A549 (cell line): ENCODE measurements around the gene TBC1D22A. TPM values are rescaled to one million over a fixed set of nuclear protein-coding genes. Genes with fewer than 3 reads are reported as not detected.

ENCODE experiments used
- ATAC-seq, 2 experiments: fragments of 200-7000 bp in 1 of 2; fragments of >200 bp in 1 of 2; cut with Nextera tagmentation in 1 of 2; cut with Tn5 transposase in 1 of 2; 3 replicates each; pipeline versions ENCODE4 v1.8.0 to v1.9.1; 2018 to 2020; ENCODE audit warnings: mild to moderate bottlenecking in 1 of 2, moderate library complexity in 1 of 2
- CTCF ChIA-PET: fragments of 300-600 bp; sonication (Branson Sonifier 250); formaldehyde crosslinking; extraction: SDS; loops from one replicate; lab custom pipeline; 2021; ENCODE audit warnings: antibody characterized with exemption, inconsistent platforms; lab: Yijun Ruan, JAX
- POLR2A ChIA-PET: fragments of 350-600 bp; formaldehyde crosslinking; extraction: SDS; loops from one replicate; lab custom pipeline; 2021; ENCODE audit warnings: antibody characterized with exemption, inconsistent platforms; lab: Yijun Ruan, JAX
- DNase-seq, 2 experiments: peaks; one replicate each; pipeline versions ENCODE4 v3.0.0 to v3.0.0-alpha.2; 2011 to 2016; ENCODE audit warnings: low read depth in 1 of 2, low spot score in 1 of 2
- FAIRE-seq: peaks from 2 replicates; lab custom pipeline; 2011; peaks lifted over from hg19 to GRCh38; lab: Jason Lieb, UNC
- H3K27ac ChIP-seq, 2 experiments: fragments of >200 bp; sonication (Bioruptor Twin); formaldehyde crosslinking; 3 replicates each; pipeline ENCODE4 v1.5.1; 2016 to 2017
- H3K4me1 ChIP-seq: fragments of >200 bp; sonication (Bioruptor Twin); formaldehyde crosslinking; 3 replicates; pipeline ENCODE4 v1.6.1; 2016
- H3K4me2 ChIP-seq: fragments of >200 bp; sonication (Bioruptor Twin); formaldehyde crosslinking; 3 replicates; pipeline ENCODE4 v1.6.1; 2016
- H3K4me3 ChIP-seq: fragments of >200 bp; sonication (Bioruptor Twin); formaldehyde crosslinking; 3 replicates; pipeline ENCODE4 v1.5.1; 2016
- H3K9me3 ChIP-seq: fragments of >200 bp; sonication (Bioruptor Twin); formaldehyde crosslinking; 3 replicates; pipeline ENCODE4 v1.6.1; 2016
- CEBPB ChIP-seq, 2 experiments: fragments of >200 bp in 1 of 2; sonication (Bioruptor Twin) in 1 of 2; formaldehyde crosslinking in 1 of 2; IDR thresholded peaks; 2 replicates each; pipeline ENCODE4 v1.6.1; 2012 to 2016
- EHF ChIP-seq: fragments of 250-450 bp; sonication (Bioruptor Pico); IDR thresholded peaks from 2 replicates; pipeline ENCODE4 v1.5.0; 2020; ENCODE audit warnings: mild to moderate bottlenecking
- FOSL2 ChIP-seq, 2 experiments: fragments of 450-650 bp in 1 of 2; fragments of >200 bp in 1 of 2; sonication (Bioruptor Twin) in 1 of 2; formaldehyde crosslinking; IDR thresholded peaks; 2 replicates each; pipeline versions ENCODE4 v1.5.0 to v1.6.1; 2016 to 2020; ENCODE audit warnings: mild to moderate bottlenecking in 1 of 2, moderate library complexity in 1 of 2
- HDAC2 ChIP-seq: fragments of 200-600 bp; sonication (generic); IDR thresholded peaks from 2 replicates; pipeline ENCODE4 v1.6.1; 2016
- JUNB ChIP-seq: fragments of >200 bp; sonication (Bioruptor Twin); formaldehyde crosslinking; IDR thresholded peaks from 2 replicates; pipeline ENCODE4 v1.6.1; 2016
- MAZ ChIP-seq: fragments of 150-350 bp; IDR thresholded peaks from 2 replicates; pipeline ENCODE4 v1.6.1; 2014; ENCODE audit warnings: antibody characterized with exemption, low read depth, low read length, borderline replicate concordance
- PHF8 ChIP-seq: fragments of 200-600 bp; sonication (generic); IDR thresholded peaks from 2 replicates; pipeline ENCODE4 v1.6.1; 2016; ENCODE audit warnings: low read depth, mild to moderate bottlenecking, antibody characterized with exemption, moderate library complexity, borderline replicate concordance
- POLR2A ChIP-seq: IDR thresholded peaks from 2 replicates; pipeline ENCODE4 v1.6.1; 2012; ENCODE audit warnings: mild to moderate bottlenecking, low read length
- SMC3 ChIP-seq: fragments of >200 bp; sonication (Bioruptor Twin); formaldehyde crosslinking; IDR thresholded peaks from 3 replicates; pipeline ENCODE4 v1.6.1; 2018; ENCODE audit warnings: inconsistent platforms
- TFCP2L1 ChIP-seq: fragments of 250-450 bp; sonication (Bioruptor Pico); IDR thresholded peaks from 2 replicates; pipeline ENCODE4 v1.5.0; 2021; ENCODE audit warnings: mild to moderate bottlenecking
- ZC3H11A ChIP-seq: fragments of 450-650 bp; IDR thresholded peaks from 2 replicates; pipeline ENCODE4 v1.6.1; 2014; ENCODE audit warnings: antibody characterized with exemption, mild to moderate bottlenecking
- WGBS: methylation state at CpG from one replicate; pipeline ENCODE4 v1.1.6; 2017; ENCODE audit errors: missing lambda C conversion rate; 5-methylcytosine and 5-hydroxymethylcytosine counted together
- polyA plus RNA-seq, 4 experiments: library from polyadenylated mRNA; depleted of rRNA in 3 of 4; stranded (reverse); fragments of >200 nt; fragmentation: RNase III in 1 of 4; extraction: RNeasy Plus Mini Kit Qiagen cat#74134 plus additional on column Dnase treatment in 1 of 4; gene quantifications; 2 replicates in 3 of 4; 3 replicates in 1 of 4; pipeline ENCODE4 v1.2.3, GENCODE V29; 2011 to 2017
- TF ChIP-seq, protein P1 (sequence below): fragments of 250-450 bp; sonication (Bioruptor Pico); IDR thresholded peaks from 2 replicates; pipeline ENCODE4 v1.5.0; 2021; ENCODE audit warnings: mild to moderate bottlenecking, moderate library complexity, borderline replicate concordance
- TF ChIP-seq, protein P2 (sequence below): IDR thresholded peaks from 2 replicates; pipeline ENCODE4 v1.6.1; 2012

The TBC1D22A gene
- polyA plus RNA-seq, 2 of the 4 experiments (the other 2 are of a cell fraction) = 8.9 to 10.8 TPM

DNA sequence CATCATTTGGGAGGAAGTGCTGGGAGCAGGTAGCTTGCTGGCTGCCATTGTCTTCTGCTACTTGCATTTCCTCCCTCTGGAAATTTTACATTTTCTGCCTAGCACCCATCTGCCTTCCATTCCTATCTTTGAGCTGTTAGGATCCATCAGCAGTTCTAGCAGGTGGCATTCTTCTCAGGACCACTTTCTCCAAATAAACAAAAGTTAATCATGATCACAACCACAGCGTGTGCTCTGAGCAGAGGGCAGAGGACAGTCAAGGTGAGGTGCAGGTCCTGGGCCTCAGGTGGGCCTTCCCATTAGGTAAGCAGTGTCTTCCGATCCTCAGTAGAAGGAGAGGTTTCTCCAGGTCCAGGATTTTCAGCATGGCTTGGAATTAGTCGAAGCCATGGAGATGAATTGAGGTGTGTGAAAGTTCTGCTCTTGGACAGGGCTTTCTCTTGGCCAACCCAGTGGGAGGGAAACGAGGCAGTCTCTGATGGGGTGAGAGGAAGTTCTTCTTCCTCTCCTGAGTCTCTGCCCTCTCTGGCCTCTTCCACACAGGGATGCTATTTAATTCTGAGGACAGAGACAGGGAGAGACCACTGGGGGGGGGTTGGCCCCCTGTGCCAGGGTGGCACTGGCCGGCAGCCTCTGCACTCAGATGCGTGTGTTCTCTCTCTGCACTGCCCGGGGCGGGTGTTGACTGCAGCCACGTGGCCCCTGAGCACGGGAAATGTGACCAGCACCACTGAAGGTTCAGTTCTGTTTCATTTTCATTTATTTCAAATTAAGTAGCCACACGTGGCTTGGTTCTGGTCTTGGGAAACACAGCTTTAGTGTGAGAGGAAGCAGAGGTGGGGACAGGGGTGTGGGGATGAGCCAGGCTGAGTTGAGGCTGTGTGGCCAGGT lies 170.8 kb downstream of the TBC1D22A start (continued):
- TF ChIP-seq, protein P1, sequence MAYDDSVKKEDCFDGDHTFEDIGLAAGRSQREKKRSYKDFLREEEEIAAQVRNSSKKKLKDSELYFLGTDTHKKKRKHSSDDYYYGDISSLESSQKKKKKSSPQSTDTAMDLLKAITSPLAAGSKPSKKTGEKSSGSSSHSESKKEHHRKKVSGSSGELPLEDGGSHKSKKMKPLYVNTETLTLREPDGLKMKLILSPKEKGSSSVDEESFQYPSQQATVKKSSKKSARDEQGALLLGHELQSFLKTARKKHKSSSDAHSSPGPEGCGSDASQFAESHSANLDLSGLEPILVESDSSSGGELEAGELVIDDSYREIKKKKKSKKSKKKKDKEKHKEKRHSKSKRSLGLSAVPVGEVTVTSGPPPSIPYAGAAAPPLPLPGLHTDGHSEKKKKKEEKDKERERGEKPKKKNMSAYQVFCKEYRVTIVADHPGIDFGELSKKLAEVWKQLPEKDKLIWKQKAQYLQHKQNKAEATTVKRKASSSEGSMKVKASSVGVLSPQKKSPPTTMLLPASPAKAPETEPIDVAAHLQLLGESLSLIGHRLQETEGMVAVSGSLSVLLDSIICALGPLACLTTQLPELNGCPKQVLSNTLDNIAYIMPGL = no peak

DNA sequence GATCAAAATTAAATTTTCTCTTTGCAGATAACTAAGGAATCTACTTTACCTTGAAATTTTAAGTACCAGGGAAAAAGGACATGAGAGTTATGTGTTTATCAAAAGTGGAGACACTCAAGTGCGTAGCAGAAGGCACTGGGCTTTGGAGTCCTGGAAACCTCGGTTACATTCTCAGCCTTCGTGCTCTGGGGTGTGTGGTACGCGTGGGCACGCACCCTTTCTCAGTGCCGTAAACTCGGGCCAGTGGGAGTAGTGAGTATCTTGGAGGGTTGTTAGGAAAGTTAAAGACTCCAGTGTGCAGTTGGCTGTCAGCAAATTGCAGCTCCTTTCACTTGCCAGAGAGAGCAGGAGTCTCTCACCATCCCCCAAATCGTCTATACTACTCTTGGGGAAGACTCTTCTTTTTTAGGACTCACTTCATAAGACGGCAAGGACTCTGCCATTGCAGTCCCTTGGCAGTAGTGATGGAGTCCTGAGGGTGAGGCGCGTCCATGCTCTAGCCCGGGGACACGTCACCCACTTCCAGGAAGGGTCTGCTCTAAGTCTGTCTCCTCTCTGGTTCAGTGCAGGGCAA lies 171.8 kb downstream of the TBC1D22A start:
- no peak overlapping the region for H3K4me3 ChIP-seq
- no peak for FAIRE-seq
- DNase-seq = no peak
- H3K9me3 ChIP-seq = no peaks in the 10 kb centered on the region
- POLR2A ChIA-PET = no interaction called here
- peak overlapping the region; percentile 75 for H3K4me2 ChIP-seq
- WGBS = 95% methylated on average over 11 of the region's 14 CpGs
- CTCF ChIA-PET = interaction anchor here (1.2 kb wide), 1 partner anchor 12 kb away, joined by 3 read pairs; no protein-coding TSS in a partner anchor
- TF ChIP-seq EHF (no peak), POLR2A (no peak), MAZ (no peak)
- H3K27ac ChIP-seq = peak overlapping the region; percentile 55 to 81; a peak in 5 of 6 replicates
- peak in 1 of 2 experiments; percentile 40; a peak in 2 of 6 replicates for ATAC-seq
- H3K4me1 ChIP-seq = peaks cover 21% of the 10 kb centered on the region

DNA sequence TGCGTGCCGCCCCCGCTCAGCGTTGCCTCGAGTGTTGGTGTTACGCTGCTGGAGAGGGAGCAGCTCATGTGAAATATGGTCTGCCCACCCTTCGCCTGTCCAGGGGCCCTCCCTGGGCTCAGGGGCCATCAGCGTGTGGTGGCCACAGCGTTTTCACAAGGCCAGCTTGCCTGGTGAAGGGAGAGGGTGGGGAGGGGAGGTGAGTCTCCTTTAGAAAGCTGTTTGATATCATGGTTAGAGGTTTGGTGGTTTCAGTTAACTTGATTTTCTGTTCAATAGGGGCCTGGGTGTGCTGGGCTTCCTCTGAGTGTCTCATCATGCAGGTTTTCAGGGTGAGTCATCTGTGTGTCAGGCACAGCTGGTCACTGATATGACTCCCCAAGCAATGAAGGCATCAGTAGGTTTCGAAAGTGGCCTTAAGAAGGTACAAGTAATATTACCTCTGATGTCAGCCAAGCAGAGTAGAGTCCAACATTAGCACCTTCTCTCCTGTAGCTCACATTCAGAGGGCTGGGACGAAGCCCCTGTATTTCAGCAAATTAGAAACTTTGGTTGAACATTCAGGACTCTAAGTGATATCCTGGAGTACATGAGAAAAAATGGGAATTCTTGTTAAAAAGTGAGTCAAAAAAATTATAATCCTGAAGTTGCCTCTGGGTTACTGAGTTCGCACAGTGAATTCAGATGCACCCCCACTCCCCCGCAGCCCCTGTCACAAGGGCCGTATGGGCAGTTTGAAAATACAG lies 172.5 kb downstream of the TBC1D22A start:
- DNase-seq (peak; percentile 23 to 56), FAIRE-seq (no peak), ATAC-seq (peak; percentile 91)
- peak; percentile 42 for TF ChIP-seq FOSL2 (IDR thresholded peaks at IDR 0.05)
- peak; percentile 77 for TF ChIP-seq FOSL2 (CRISPR knock-in tag; IDR thresholded peaks at IDR 0.05)
- 0 out of 2 replicates have a peak, but pooled peaks have one; percentile 34 for TF ChIP-seq JUNB
- no peak for TF ChIP-seq HDAC2
- H3K4me2 ChIP-seq = peak overlapping the region; percentile 75
- ChIA-PET CTCF (interaction anchor here (1.2 kb wide), 2 partner anchors 13 to 132 kb away, joined by 3 to 4 read pairs; no protein-coding TSS in a partner anchor), POLR2A (no interaction called here)
- no peaks in the 10 kb centered on the region for H3K9me3 ChIP-seq
- 73% methylated on average over 9 of the region's 14 CpGs for WGBS
- no peak overlapping the region for H3K4me3 ChIP-seq
- peaks cover 21% of the 10 kb centered on the region for H3K4me1 ChIP-seq
- peak overlapping the region; percentile 55 to 81; a peak in 5 of 6 replicates for H3K27ac ChIP-seq

DNA sequence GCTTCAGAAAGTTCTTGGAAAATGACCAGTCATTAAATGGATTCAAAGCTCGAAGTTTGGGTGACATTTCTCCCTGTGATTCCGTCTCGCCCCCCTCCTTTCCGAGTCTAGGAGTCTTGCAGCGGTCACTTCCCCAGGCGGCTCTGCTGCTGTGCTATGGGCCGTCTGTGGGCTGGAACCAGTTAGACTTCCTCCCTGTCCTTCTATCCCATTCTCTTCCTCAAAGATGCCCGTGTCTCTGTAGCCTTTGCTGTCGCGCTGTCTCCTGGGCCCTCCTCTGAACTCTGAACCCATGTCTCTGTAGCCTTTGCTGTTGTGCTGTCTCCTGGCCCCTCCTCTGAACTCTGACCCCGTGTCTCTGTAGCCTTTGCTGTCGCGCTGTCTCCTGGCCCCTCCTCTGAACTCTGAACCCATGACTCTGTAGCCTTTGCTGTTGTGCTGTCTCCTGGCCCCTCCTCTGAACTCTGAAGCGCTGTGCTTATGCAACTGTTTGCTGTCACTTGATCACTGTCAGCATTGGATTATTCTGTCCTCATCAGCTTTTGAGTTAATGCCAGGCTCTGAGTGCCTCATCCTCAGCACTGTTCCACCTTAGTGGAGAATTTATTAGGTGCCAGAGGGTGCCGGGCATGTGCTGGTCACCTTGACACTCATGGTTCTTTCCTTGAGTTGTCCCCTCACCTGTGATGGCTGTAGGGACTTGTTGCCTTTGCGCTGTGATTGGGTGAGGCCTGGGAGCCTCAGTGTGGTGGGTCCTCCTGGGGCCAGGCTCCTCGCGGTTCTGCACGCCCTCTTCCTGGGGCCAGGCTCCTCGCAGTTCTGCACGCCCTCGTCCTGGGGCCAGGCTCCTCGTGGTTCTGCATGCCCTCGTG lies 173.3 kb downstream of the TBC1D22A start:
- peaks cover 21% of the 10 kb centered on the region for H3K4me1 ChIP-seq
- POLR2A ChIA-PET = no interaction called here
- ATAC-seq (peak in 1 of 2 experiments; percentile 56; a peak in 3 of 6 replicates), FAIRE-seq (no peak), DNase-seq (no peak)
- peak overlapping the region in 1 of 2 experiments; percentile 81; a peak in 3 of 6 replicates for H3K27ac ChIP-seq
- 86% methylated on average over 17 of the region's 24 CpGs for WGBS
- TF ChIP-seq FOSL2 (IDR thresholded peaks at IDR 0.05) = no peak
- TF ChIP-seq FOSL2 (CRISPR knock-in tag; IDR thresholded peaks at IDR 0.05) = no peak
- no peak for TF ChIP-seq PHF8
- TF ChIP-seq CEBPB (IDR thresholded peaks at IDR 0.05) = no peak
- TF ChIP-seq TFCP2L1 = no peak
- no peak for TF ChIP-seq SMC3
- TF ChIP-seq ZC3H11A = no peak
- TF ChIP-seq, protein P2, sequence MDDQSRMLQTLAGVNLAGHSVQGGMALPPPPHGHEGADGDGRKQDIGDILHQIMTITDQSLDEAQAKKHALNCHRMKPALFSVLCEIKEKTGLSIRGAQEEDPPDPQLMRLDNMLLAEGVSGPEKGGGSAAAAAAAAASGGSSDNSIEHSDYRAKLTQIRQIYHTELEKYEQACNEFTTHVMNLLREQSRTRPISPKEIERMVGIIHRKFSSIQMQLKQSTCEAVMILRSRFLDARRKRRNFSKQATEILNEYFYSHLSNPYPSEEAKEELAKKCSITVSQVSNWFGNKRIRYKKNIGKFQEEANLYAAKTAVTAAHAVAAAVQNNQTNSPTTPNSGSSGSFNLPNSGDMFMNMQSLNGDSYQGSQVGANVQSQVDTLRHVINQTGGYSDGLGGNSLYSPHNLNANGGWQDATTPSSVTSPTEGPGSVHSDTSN = no peak
- H3K4me2 ChIP-seq = peak overlapping the region; percentile 75
- no peak overlapping the region for H3K4me3 ChIP-seq
- CTCF ChIA-PET = interaction anchor here (0.7 to 1.2 kb wide), 2 partner anchors 133 to 1564 kb away, joined by 3 to 4 read pairs; no protein-coding TSS in a partner anchor
- no peaks in the 10 kb centered on the region for H3K9me3 ChIP-seq
